ENCODE data around the gene CENPN. TPM values are rescaled to one million over a fixed set of nuclear protein-coding genes. Genes with fewer than 3 reads are reported as not detected.

Gene CENPN
- total RNA-seq, 1 donor from 2014 or later: 10.0 TPM

DNA sequence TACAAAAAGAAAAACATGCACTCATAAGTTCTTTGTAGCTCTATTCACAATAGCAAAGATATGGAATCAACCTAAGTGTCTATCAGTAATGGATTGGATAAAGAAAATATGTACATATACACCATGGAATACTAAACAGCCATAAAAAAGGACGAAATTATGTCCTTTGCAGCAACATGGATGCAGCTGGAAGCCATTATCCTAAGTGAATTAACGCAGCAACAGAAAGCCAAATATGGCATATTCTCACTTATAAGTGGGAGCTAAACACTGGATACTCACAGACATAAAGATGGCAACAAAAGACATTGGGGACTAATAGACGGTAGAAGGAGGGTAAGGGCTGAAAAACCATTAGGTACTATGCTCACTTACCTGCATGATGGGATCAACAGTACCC is 6.1 kb upstream of the CENPN start:
- Mint-ChIP-seq H3K27ac (ENCODE audit: unreplicated experiment) (no peak overlapping the region), H3K36me3 (ENCODE audit: unreplicated experiment) (no peaks in the 10 kb centered on the region), H3K4me3 (ENCODE audit: unreplicated experiment) (no peak overlapping the region), H3K9me3 (ENCODE audit: unreplicated experiment) (peaks cover 5% of the 10 kb centered on the region), H3K27me3 (ENCODE audit: unreplicated experiment) (no peaks in the 10 kb centered on the region), H3K4me1 (ENCODE audit: unreplicated experiment) (peaks cover 49% of the 10 kb centered on the region)
- DNase-seq (ENCODE audit: extremely low spot score, unreplicated experiment): no peak
- TF ChIP-seq, protein P1, sequence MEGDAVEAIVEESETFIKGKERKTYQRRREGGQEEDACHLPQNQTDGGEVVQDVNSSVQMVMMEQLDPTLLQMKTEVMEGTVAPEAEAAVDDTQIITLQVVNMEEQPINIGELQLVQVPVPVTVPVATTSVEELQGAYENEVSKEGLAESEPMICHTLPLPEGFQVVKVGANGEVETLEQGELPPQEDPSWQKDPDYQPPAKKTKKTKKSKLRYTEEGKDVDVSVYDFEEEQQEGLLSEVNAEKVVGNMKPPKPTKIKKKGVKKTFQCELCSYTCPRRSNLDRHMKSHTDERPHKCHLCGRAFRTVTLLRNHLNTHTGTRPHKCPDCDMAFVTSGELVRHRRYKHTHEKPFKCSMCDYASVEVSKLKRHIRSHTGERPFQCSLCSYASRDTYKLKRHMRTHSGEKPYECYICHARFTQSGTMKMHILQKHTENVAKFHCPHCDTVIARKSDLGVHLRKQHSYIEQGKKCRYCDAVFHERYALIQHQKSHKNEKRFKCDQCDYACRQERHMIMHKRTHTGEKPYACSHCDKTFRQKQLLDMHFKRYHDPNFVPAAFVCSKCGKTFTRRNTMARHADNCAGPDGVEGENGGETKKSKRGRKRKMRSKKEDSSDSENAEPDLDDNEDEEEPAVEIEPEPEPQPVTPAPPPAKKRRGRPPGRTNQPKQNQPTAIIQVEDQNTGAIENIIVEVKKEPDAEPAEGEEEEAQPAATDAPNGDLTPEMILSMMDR (IDR thresholded peaks at IDR 0.05): no peak

DNA sequence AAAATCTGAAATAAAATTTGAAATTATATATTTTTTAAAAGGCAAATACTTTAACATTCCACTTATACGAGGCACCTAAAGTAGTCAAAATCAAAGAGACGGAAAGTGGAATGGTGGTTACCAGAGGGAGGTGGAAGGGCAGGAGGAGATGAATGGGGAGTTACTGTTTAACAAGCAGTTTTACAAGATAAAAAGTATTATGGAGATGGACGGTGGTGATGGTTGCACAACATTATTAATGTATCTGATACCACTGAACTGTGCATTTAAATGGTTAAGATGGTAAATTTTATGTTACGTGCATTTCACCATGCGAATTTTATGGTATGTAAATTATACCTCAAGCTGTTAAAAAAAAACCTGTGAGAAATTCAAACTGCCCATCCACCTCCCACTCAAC is 5.7 kb upstream of the CENPN start:
- Mint-ChIP-seq H3K27ac (ENCODE audit: unreplicated experiment) (no peak overlapping the region), H3K4me3 (ENCODE audit: unreplicated experiment) (no peak overlapping the region), H3K27me3 (ENCODE audit: unreplicated experiment) (no peaks in the 10 kb centered on the region), H3K4me1 (ENCODE audit: unreplicated experiment) (peaks cover 51% of the 10 kb centered on the region), H3K9me3 (ENCODE audit: unreplicated experiment) (peaks cover 5% of the 10 kb centered on the region), H3K36me3 (ENCODE audit: unreplicated experiment) (no peaks in the 10 kb centered on the region)
- no peak for DNase-seq (ENCODE audit: extremely low spot score, unreplicated experiment)
- TF ChIP-seq, protein P1 (IDR thresholded peaks at IDR 0.05): no peak

DNA sequence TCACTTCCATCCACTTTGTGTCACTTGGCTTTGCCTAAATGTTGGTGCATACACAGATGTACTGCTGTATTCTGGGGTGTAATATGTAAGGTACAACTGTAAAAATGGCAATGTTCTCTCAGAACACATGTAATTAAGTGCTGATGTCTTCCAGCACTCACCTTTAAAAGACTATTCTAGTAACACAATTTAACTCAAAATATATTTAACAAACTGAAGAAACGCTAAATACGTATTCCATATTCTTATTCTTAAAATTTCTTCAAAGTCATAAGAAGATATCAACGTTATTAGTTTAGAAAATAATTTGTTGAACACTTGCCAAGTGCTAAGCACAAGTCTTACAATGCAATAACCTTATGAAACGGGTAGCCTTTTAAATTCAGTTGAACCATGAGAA is 4.0 kb upstream of the CENPN start:
- peaks cover 5% of the 10 kb centered on the region for H3K9me3 Mint-ChIP-seq (ENCODE audit: unreplicated experiment)
- peak overlapping the region; percentile 98 for H3K27ac Mint-ChIP-seq (ENCODE audit: unreplicated experiment)
- H3K4me1 Mint-ChIP-seq (ENCODE audit: unreplicated experiment): peaks cover 43% of the 10 kb centered on the region
- H3K4me3 Mint-ChIP-seq (ENCODE audit: unreplicated experiment): no peak overlapping the region
- TF ChIP-seq, protein P1 (IDR thresholded peaks at IDR 0.05): no peak
- no peak for DNase-seq (ENCODE audit: extremely low spot score, unreplicated experiment)
- H3K36me3 Mint-ChIP-seq (ENCODE audit: unreplicated experiment): no peaks in the 10 kb centered on the region
- no peaks in the 10 kb centered on the region for H3K27me3 Mint-ChIP-seq (ENCODE audit: unreplicated experiment)

DNA sequence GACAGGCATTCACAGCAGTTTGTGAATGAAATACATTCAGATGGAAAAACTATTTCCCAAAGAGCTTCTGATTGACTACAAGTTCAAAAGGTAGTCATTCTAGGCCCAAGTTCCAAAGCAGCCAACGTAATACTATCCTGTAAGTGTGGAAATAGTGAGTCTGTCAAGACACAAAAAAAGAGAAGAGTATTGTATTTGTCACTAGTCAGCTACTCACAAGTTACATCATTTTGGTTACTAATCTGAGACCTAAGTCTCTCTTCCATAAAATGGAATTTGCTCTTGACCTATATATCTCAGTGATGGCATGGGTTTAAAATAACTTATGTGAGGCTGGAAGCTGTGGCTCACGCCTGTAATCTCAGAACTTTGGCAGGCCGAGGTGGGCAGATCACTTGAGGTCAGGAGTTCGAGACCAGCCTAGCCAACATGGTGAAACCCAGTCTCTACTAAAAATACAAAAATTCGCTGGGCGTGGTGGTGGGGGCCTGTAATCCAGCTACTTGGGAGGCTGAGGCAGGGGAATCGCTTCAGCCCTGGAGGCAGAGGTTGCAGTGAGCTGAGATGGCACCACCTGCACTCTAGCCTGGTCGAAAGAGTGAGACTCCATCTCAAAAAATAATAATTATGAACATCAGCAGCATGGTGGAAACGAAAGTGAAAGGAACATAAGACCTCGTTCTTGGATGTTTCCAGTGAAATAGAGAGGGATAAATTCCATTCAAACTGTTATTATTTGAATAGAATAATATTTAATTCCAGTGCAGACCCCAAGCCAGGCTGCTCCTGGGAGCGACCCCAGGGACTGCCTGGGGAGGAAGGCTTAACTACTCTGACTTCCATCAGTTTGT is 3.2 kb upstream of the CENPN start:
- H3K9me3 Mint-ChIP-seq (ENCODE audit: unreplicated experiment): peaks cover 5% of the 10 kb centered on the region
- peak overlapping the region; percentile 98 for H3K27ac Mint-ChIP-seq (ENCODE audit: unreplicated experiment)
- TF ChIP-seq, protein P1 (IDR thresholded peaks at IDR 0.05): no peak
- no peaks in the 10 kb centered on the region for H3K36me3 Mint-ChIP-seq (ENCODE audit: unreplicated experiment)
- no peak for DNase-seq (ENCODE audit: extremely low spot score, unreplicated experiment)
- H3K27me3 Mint-ChIP-seq (ENCODE audit: unreplicated experiment): no peaks in the 10 kb centered on the region
- peaks cover 44% of the 10 kb centered on the region for H3K4me1 Mint-ChIP-seq (ENCODE audit: unreplicated experiment)
- peak overlapping the region; percentile 70 for H3K4me3 Mint-ChIP-seq (ENCODE audit: unreplicated experiment)

DNA sequence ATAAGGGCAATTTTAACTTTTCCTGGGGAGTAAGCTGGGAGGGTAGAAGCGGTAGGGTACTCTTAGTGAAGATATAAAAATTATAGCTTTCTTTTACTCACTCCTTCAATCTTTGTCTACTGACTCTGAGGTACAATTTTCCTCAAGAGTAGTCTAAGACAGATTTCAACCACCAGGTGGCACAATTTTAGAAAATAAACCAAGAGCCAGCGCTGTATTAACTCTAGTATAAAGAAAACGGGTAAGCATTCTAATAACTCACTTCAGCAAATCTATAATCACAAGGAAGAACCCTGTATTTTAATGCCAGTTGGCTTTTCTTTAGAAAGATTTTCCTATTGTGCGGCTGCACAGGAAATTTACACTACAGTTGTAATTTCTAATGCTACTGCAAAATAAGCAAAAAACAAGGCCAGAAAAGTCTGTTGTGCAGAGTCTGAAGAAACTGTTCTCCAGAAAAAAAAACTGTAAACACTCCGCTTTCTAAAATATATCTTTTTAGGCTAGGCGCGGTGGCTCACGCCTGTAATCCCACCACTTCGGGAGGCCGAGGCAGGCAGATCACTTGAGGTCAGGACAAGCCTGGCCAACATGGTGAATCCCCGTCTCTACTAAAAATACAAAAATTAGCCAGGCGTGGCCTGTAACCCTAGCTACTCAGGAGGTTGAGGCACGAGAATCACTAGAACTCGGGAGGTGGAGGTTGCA is 2.2 kb upstream of the CENPN start:
- H3K4me1 Mint-ChIP-seq (ENCODE audit: unreplicated experiment): peaks cover 39% of the 10 kb centered on the region
- H3K27me3 Mint-ChIP-seq (ENCODE audit: unreplicated experiment): no peaks in the 10 kb centered on the region
- H3K36me3 Mint-ChIP-seq (ENCODE audit: unreplicated experiment): no peaks in the 10 kb centered on the region
- H3K4me3 Mint-ChIP-seq (ENCODE audit: unreplicated experiment): peak overlapping the region; percentile 70
- no peaks in the 10 kb centered on the region for H3K9me3 Mint-ChIP-seq (ENCODE audit: unreplicated experiment)
- no peak for DNase-seq (ENCODE audit: extremely low spot score, unreplicated experiment)
- TF ChIP-seq, protein P1 (IDR thresholded peaks at IDR 0.05): peak; percentile 76
- peak overlapping the region; percentile 98 for H3K27ac Mint-ChIP-seq (ENCODE audit: unreplicated experiment)
